ENCODE data around the gene DYNC2LI1.

The DYNC2LI1 gene

DNA sequence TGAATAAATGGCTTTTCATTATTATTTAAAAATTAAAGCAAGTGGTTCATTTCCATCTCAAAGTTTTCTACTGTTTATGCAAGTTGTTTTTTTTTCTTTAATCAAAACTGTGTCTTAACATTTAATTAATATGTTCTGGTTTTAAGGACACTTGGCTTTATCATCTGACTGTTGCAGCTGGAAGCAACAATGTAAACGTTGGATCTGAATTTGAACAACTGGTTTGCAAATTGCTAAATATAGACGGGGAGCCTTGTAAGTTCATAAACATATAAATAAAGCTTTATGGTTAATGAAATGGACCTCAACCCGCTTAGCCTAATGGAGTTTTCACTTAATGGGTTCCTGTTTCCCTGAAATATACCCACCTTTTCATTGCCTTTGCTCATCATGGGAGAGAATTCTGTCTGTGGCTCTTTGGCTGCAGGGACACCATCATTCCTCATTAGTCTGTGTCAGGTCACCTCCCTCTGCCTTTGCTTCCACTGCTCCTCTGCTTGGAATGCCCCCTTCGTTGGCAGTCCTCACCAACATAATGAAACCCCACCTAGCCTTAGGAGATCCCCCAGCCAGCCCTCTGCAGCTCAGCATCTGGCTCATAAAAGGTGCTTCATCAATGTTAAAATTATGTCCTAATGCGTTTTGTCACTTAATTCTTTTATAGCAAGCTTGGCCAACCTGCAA lies 44.2 kb upstream of the DYNC2LI1 start:
- no peaks in the 10 kb centered on the region for H3K4me1 ChIP-seq (ENCODE audit: control insufficient read depth, insufficient read depth, low read length)
- POLR2A ChIA-PET: interaction anchor here (1.4 kb wide), 1 partner anchor 93 kb away, joined by 4 read pairs; the partner anchor contains the start of gene PLEKHH2
- H3K36me3 ChIP-seq (ENCODE audit: control insufficient read depth in 2 of 2, insufficient read depth in 1 of 2, low read length in 2 of 2): peaks cover 0 to 2% of the 10 kb centered on the region in 2 experiments; a peak in 1 of 3 replicates
- H3K4me3 ChIP-seq (ENCODE audit: low read depth, low read length): no peak overlapping the region
- TF ChIP-seq, protein P1, sequence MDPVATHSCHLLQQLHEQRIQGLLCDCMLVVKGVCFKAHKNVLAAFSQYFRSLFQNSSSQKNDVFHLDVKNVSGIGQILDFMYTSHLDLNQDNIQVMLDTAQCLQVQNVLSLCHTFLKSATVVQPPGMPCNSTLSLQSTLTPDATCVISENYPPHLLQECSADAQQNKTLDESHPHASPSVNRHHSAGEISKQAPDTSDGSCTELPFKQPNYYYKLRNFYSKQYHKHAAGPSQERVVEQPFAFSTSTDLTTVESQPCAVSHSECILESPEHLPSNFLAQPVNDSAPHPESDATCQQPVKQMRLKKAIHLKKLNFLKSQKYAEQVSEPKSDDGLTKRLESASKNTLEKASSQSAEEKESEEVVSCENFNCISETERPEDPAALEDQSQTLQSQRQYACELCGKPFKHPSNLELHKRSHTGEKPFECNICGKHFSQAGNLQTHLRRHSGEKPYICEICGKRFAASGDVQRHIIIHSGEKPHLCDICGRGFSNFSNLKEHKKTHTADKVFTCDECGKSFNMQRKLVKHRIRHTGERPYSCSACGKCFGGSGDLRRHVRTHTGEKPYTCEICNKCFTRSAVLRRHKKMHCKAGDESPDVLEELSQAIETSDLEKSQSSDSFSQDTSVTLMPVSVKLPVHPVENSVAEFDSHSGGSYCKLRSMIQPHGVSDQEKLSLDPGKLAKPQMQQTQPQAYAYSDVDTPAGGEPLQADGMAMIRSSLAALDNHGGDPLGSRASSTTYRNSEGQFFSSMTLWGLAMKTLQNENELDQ (tag by site-specific recombination; IDR thresholded peaks at IDR 0.05; ENCODE audit: low read depth): no peak
- TF ChIP-seq ZNF544 (tag by site-specific recombination; IDR thresholded peaks at IDR 0.05) (no peak), GLIS1 (tag by site-specific recombination; IDR thresholded peaks at IDR 0.05) (peak; percentile 35; the same call in 1 of the 2 replicates), ZNF248 (tag by site-specific recombination; IDR thresholded peaks at IDR 0.05) (no peak)
- TF ChIP-seq, protein P2, sequence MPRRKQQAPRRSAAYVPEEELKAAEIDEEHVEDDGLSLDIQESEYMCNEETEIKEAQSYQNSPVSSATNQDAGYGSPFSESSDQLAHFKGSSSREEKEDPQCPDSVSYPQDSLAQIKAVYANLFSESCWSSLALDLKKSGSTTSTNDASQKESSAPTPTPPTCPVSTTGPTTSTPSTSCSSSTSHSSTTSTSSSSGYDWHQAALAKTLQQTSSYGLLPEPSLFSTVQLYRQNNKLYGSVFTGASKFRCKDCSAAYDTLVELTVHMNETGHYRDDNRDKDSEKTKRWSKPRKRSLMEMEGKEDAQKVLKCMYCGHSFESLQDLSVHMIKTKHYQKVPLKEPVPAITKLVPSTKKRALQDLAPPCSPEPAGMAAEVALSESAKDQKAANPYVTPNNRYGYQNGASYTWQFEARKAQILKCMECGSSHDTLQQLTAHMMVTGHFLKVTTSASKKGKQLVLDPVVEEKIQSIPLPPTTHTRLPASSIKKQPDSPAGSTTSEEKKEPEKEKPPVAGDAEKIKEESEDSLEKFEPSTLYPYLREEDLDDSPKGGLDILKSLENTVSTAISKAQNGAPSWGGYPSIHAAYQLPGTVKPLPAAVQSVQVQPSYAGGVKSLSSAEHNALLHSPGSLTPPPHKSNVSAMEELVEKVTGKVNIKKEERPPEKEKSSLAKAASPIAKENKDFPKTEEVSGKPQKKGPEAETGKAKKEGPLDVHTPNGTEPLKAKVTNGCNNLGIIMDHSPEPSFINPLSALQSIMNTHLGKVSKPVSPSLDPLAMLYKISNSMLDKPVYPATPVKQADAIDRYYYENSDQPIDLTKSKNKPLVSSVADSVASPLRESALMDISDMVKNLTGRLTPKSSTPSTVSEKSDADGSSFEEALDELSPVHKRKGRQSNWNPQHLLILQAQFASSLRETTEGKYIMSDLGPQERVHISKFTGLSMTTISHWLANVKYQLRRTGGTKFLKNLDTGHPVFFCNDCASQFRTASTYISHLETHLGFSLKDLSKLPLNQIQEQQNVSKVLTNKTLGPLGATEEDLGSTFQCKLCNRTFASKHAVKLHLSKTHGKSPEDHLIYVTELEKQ (tag by site-specific recombination; IDR thresholded peaks at IDR 0.05; ENCODE audit: borderline replicate concordance): no peak
- H3K27ac ChIP-seq (ENCODE audit: extremely low read depth, low read depth, low read length): no peak overlapping the region
- CTCF ChIA-PET: no interaction called here
- no peaks in the 10 kb centered on the region for H3K9me3 ChIP-seq (ENCODE audit: control insufficient read depth, insufficient read depth, low read depth, low read length)

GRCh38 chr2:43731211-43731610 lies 42.6 kb upstream of the DYNC2LI1 start:
- no peaks in the 10 kb centered on the region for H3K4me1 ChIP-seq (ENCODE audit: control insufficient read depth, insufficient read depth, low read length)
- ChIA-PET CTCF (interaction anchor here (0.9 kb wide), 1 partner anchor 121 kb away, joined by 6 read pairs; no protein-coding TSS in a partner anchor), POLR2A (no interaction called here)
- no peaks in the 10 kb centered on the region for H3K9me3 ChIP-seq (ENCODE audit: control insufficient read depth, insufficient read depth, low read depth, low read length)
- no peak overlapping the region for H3K27ac ChIP-seq (ENCODE audit: extremely low read depth, low read depth, low read length)
- no peak overlapping the region for H3K4me3 ChIP-seq (ENCODE audit: low read depth, low read length)
- H3K36me3 ChIP-seq (ENCODE audit: control insufficient read depth in 2 of 2, insufficient read depth in 1 of 2, low read length in 2 of 2): peaks cover 0 to 2% of the 10 kb centered on the region in 2 experiments; a peak in 1 of 3 replicates
- TF ChIP-seq ZNF548 (tag by site-specific recombination; IDR thresholded peaks at IDR 0.05) (no peak), ZNF341 (tag by site-specific recombination; IDR thresholded peaks at IDR 0.05; ENCODE audit: low read depth) (no peak), ZNF292 (tag by site-specific recombination; IDR thresholded peaks at IDR 0.05; ENCODE audit: borderline replicate concordance, low read depth) (no peak), ZSCAN23 (tag by site-specific recombination; IDR thresholded peaks at IDR 0.05) (no peak), ZNF37A (tag by site-specific recombination; IDR thresholded peaks at IDR 0.05) (no peak), ZNF623 (tag by site-specific recombination; IDR thresholded peaks at IDR 0.05) (no peak), ZNF560 (tag by site-specific recombination; IDR thresholded peaks at IDR 0.05; ENCODE audit: borderline replicate concordance) (no peak), ZNF544 (tag by site-specific recombination; IDR thresholded peaks at IDR 0.05) (no peak), ZBTB17 (tag by site-specific recombination; IDR thresholded peaks at IDR 0.05) (no peak)
- TF ChIP-seq, protein P3, sequence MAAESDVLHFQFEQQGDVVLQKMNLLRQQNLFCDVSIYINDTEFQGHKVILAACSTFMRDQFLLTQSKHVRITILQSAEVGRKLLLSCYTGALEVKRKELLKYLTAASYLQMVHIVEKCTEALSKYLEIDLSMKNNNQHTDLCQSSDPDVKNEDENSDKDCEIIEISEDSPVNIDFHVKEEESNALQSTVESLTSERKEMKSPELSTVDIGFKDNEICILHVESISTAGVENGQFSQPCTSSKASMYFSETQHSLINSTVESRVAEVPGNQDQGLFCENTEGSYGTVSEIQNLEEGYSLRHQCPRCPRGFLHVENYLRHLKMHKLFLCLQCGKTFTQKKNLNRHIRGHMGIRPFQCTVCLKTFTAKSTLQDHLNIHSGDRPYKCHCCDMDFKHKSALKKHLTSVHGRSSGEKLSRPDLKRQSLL (tag by site-specific recombination; IDR thresholded peaks at IDR 0.05): no peak
- TF ChIP-seq, protein P4, sequence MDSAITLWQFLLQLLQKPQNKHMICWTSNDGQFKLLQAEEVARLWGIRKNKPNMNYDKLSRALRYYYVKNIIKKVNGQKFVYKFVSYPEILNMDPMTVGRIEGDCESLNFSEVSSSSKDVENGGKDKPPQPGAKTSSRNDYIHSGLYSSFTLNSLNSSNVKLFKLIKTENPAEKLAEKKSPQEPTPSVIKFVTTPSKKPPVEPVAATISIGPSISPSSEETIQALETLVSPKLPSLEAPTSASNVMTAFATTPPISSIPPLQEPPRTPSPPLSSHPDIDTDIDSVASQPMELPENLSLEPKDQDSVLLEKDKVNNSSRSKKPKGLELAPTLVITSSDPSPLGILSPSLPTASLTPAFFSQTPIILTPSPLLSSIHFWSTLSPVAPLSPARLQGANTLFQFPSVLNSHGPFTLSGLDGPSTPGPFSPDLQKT (IDR thresholded peaks at IDR 0.05; ENCODE audit: borderline replicate concordance, low read depth, low read length): no peak

Measured in HEK293 (cell line).